ENCODE data around the gene CDK5R2.

The CDK5R2 gene

GRCh38 chr2:218980735-218981389 is 21.4 kb downstream of the CDK5R2 start:
- DNase-seq (ENCODE audit: low read depth): no peak
- no peak overlapping the region for H3K4me3 ChIP-seq (ENCODE audit: low read length)

GRCh38 chr2:218981390-218981880 is 22.0 kb downstream of the CDK5R2 start:
- TF ChIP-seq, protein P1, sequence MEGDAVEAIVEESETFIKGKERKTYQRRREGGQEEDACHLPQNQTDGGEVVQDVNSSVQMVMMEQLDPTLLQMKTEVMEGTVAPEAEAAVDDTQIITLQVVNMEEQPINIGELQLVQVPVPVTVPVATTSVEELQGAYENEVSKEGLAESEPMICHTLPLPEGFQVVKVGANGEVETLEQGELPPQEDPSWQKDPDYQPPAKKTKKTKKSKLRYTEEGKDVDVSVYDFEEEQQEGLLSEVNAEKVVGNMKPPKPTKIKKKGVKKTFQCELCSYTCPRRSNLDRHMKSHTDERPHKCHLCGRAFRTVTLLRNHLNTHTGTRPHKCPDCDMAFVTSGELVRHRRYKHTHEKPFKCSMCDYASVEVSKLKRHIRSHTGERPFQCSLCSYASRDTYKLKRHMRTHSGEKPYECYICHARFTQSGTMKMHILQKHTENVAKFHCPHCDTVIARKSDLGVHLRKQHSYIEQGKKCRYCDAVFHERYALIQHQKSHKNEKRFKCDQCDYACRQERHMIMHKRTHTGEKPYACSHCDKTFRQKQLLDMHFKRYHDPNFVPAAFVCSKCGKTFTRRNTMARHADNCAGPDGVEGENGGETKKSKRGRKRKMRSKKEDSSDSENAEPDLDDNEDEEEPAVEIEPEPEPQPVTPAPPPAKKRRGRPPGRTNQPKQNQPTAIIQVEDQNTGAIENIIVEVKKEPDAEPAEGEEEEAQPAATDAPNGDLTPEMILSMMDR (conservative IDR thresholded peaks at IDR 0.05; ENCODE audit: low read length): no peak
- no peak overlapping the region for H3K4me3 ChIP-seq (ENCODE audit: low read length)
- DNase-seq (ENCODE audit: low read depth): no peak

More at GRCh38 chr2:218980735-218981389, 21.4 kb downstream of the CDK5R2 start:
- TF ChIP-seq, protein P1 (conservative IDR thresholded peaks at IDR 0.05; ENCODE audit: low read length): no peak

GRCh38 chr2:218981881-218982585 is 22.6 kb downstream of the CDK5R2 start:
- no peak overlapping the region for H3K4me3 ChIP-seq (ENCODE audit: low read length)
- DNase-seq (ENCODE audit: low read depth): no peak
- TF ChIP-seq, protein P1 (conservative IDR thresholded peaks at IDR 0.05; ENCODE audit: low read length): no peak

DNA sequence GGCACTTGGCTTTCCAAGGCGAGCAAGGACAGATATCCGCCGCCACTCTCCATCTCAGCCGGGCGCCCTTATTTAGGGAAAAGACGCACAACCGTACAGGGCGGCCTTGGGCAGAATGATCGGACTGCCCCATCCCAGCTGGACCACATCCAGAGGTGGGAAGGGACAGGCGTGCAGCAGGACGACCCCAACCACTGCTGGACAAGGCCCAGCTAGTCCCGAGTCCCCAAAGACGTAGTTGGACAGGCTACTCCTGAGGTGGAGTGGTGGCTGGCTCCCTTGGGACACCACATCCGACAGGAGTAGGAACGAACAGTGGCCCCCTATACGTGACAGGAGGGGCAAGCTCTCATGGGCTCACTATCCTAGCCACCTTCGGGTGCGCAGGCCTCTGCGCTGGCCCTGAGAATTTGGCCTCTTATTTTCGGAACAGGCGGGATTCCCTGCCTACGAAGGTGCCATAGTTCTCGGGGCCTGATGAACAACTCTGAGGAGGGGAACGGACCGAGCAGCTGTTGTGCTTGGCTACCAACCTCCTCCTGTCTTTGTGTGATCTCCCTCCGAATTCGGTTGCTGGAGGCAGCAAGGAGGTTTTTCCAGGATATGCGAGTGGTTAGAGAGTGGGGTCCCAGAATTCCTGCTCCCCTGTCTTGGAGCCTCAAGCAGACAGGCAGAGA is 23.3 kb downstream of the CDK5R2 start:
- TF ChIP-seq, protein P1 (conservative IDR thresholded peaks at IDR 0.05; ENCODE audit: low read length): no peak
- no peak for DNase-seq (ENCODE audit: low read depth)
- H3K4me3 ChIP-seq (ENCODE audit: low read length): no peak overlapping the region

DNA sequence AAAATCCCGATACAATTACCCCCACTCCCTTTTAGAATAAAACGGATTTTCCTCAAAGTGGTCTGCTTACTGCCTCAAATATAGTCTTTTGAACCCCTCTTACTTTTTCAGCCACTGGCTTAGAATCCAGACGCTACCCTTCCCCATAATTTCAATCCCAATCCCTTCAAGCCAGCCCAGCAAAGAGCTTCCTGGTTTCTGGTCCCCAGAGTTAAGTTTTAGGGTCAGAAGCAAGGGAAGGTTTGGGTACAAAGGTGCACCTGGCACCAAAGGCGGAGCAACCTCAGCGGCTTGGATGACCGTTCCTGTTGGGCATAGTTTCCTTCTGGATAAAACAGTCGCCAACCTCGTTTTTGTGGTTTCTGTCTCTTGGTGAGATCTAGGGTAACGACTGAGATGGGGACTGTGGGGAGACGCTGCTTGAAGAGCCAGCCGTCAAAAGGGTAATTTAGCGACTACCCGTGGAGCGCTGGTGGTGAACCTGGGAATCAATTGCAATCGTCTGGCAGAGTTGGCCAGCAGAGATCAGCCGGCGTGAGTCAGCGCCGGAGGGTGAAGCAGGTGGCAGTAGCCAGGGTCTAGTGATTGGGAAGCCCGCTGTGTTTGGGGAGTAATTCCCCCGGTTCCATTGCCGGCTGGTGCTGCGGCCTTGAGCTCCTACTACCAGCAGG is 23.9 kb downstream of the CDK5R2 start:
- no peak for DNase-seq (ENCODE audit: low read depth)
- no peak overlapping the region for H3K4me3 ChIP-seq (ENCODE audit: low read length)
- TF ChIP-seq, protein P1 (conservative IDR thresholded peaks at IDR 0.05; ENCODE audit: low read length): no peak

GRCh38 chr2:218983934-218984238 is 24.4 kb downstream of the CDK5R2 start:
- no peak for DNase-seq (ENCODE audit: low read depth)
- TF ChIP-seq, protein P1 (conservative IDR thresholded peaks at IDR 0.05; ENCODE audit: low read length): no peak
- no peak overlapping the region for H3K4me3 ChIP-seq (ENCODE audit: low read length)
